CD8-positive, alpha-beta memory T cell (primary cell): Measurements from ENCODE around the gene HNRNPAB. TPM values are rescaled to one million over a fixed set of nuclear protein-coding genes. Genes with fewer than 3 reads are reported as not detected.
A peak's percentile ranks its signal among the peaks of the same experiment; 100 is the strongest.
"Not testable (repeated sequence)": the region's sequence is repeated elsewhere in the genome, so short reads cannot be mapped to it uniquely, and the experiment has no call there.

Experiments
- CTCF ChIA-PET: fragments of 350-600 bp; sonication (Branson Sonifier 250); formaldehyde crosslinking; loops from one replicate; lab custom pipeline; 2021; ENCODE audit warnings: antibody characterized with exemption; lab: Charles Lee
- POLR2A ChIA-PET: fragments of 350-600 bp; sonication (Branson Sonifier 250); formaldehyde crosslinking; loops from one replicate; lab custom pipeline; 2021; ENCODE audit warnings: antibody characterized with exemption; lab: Charles Lee
- DNase-seq, 5 donors: peaks; one replicate each; pipeline versions ENCODE4 v3.0.0 to v3.0.0-alpha.2; 2020 to 2022; ENCODE audit warnings: mixed read lengths in 1 of 5
- H3K27ac ChIP-seq: one replicate; pipeline ENCODE4 v1.7.0; 2013; ENCODE audit warnings: low read depth, mild to moderate bottlenecking, low read length, moderate library complexity
- H3K27me3 ChIP-seq: 2 replicates; pipeline ENCODE4 v1.7.0; 2013; ENCODE audit warnings: low read length, mild to moderate bottlenecking; ENCODE audit not compliant: insufficient read depth, poor library complexity, severe bottlenecking
- H3K36me3 ChIP-seq: 2 replicates; pipeline ENCODE4 v1.7.0; 2013; ENCODE audit warnings: mild to moderate bottlenecking, low read length, moderate library complexity; ENCODE audit not compliant: insufficient read depth
- H3K4me1 ChIP-seq: 2 replicates; pipeline ENCODE4 v1.7.0; 2013; ENCODE audit warnings: mild to moderate bottlenecking, low read length, moderate library complexity; ENCODE audit not compliant: insufficient read depth
- H3K4me3 ChIP-seq: 2 replicates; pipeline ENCODE4 v1.7.0; 2013; ENCODE audit warnings: mild to moderate bottlenecking, low read length
- H3K9me3 ChIP-seq: 2 replicates; pipeline ENCODE4 v1.7.0; 2013; ENCODE audit warnings: mild to moderate bottlenecking, low read length
- H3K27ac Mint-ChIP-seq, 8 donors: one replicate each; pipeline ENCODE4 v1.8.0; 2020 to 2021; ENCODE audit warnings: mixed read lengths in 8 of 8, mild to moderate bottlenecking in 6 of 8, inconsistent platforms in 3 of 8, moderate library complexity in 3 of 8
- H3K27me3 Mint-ChIP-seq, 2 donors: one replicate each; pipeline ENCODE4 v1.8.0; 2020 to 2021; ENCODE audit warnings: mixed read lengths in 2 of 2, mild to moderate bottlenecking in 1 of 2, moderate library complexity in 1 of 2
- H3K36me3 Mint-ChIP-seq, 3 donors: one replicate each; pipeline ENCODE4 v1.8.0; 2020 to 2021; ENCODE audit warnings: mixed read lengths in 3 of 3, inconsistent platforms in 1 of 3, mild to moderate bottlenecking in 1 of 3
- H3K4me1 Mint-ChIP-seq, 3 donors: one replicate each; pipeline ENCODE4 v1.8.0; 2020 to 2021; ENCODE audit warnings: mixed read lengths in 3 of 3, inconsistent platforms in 1 of 3, mild to moderate bottlenecking in 1 of 3
- H3K4me3 Mint-ChIP-seq, 7 donors: one replicate each; pipeline ENCODE4 v1.8.0; 2020 to 2021; ENCODE audit warnings: mixed read lengths in 7 of 7, mild to moderate bottlenecking in 6 of 7, moderate library complexity in 4 of 7, inconsistent platforms in 2 of 7
- H3K9me3 Mint-ChIP-seq, 5 donors: one replicate each; pipeline ENCODE4 v1.8.0; 2020 to 2022; ENCODE audit warnings: mixed read lengths in 5 of 5, mild to moderate bottlenecking in 3 of 5, moderate library complexity in 2 of 5, inconsistent platforms in 1 of 5
- polyA plus RNA-seq: library from polyadenylated mRNA; unstranded; fragments of 300-500 nt; fragmentation: Illumina TruSeq; gene quantifications from one replicate; pipeline ENCODE4 v1.2.3, GENCODE V29; 2021
- total RNA-seq, 2 experiments: library from RNA; stranded (reverse); gene quantifications; one replicate each; pipeline ENCODE4 v1.2.3, GENCODE V29; 2021

The HNRNPAB gene
- total and polyA plus RNA-seq, 3 experiments from 2014 or later: 80.5 to 673 (median 672) TPM

DNA sequence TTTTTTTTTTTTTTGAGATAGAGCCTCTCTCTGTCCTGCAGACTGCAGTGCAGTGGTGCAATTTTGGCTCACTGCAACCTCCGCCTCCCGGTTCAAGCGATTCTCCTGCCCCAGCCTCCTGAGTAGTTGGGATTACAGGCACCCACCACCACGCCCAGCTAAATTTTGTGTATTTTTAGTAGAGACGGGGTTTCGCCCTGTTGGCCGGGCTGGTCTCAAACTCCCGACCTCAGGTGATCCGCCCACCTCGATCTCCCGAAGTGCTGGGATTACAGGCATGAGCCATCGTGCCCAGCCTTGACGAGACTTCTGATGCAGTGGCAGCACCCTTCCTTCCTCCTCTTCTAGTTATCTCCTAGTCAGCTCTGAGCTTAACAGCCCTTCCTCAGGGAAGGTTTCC, 24.8 kb downstream of the HNRNPAB start:
- peaks cover 47% of the 10 kb centered on the region for H3K36me3 ChIP-seq
- H3K27ac Mint-ChIP-seq: peak overlapping the region in 4 of 8 donors; percentile 47 to 89 (median 86)

DNA sequence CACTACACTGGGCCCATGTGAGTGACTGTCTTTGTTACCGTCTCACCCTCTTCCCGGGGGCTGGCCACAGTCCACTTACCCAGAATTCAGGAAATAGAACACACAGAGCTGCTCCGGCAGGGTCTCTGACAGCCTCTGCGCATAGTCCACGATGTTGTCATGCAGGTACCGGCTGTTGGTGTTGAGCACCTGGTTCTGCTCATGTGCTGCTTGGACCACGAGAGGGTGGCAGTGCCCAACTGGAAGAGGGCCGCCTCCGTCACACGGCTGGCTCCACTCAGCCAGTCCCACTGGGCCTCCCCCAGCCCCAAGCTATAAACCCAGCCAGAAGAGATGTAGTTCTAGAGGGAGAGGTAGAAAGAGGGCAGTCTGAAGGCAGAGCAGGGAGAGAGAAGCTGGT, 25.5 kb downstream of the HNRNPAB start:
- no peak overlapping the region for H3K27ac ChIP-seq
- Mint-ChIP-seq H3K4me1 (peaks cover 52 to 75% (median 63%) of the 10 kb centered on the region in 3 donors), H3K9me3 (no peaks in the 10 kb centered on the region), H3K36me3 (peaks cover 6 to 67% (median 18%) of the 10 kb centered on the region in 3 donors), H3K27ac (peak overlapping the region in 5 of 8 donors; percentile 55 to 86 (median 57)), H3K4me3 (peak overlapping the region; percentile 28 to 94 (median 54)), H3K27me3 (no peaks in the 10 kb centered on the region)
- no peak for DNase-seq
- ChIA-PET CTCF (interaction anchor here (1.7 kb wide), 1 partner anchor 26 kb away, joined by 5 read pairs; the partner anchor contains the start of gene HNRNPAB), POLR2A (no interaction called here)
- peaks cover 43% of the 10 kb centered on the region for H3K4me1 ChIP-seq
- H3K9me3 ChIP-seq: no peaks in the 10 kb centered on the region
- H3K27me3 ChIP-seq: no peaks in the 10 kb centered on the region
- H3K4me3 ChIP-seq: no peak overlapping the region
- peaks cover 43% of the 10 kb centered on the region for H3K36me3 ChIP-seq

More for the DNA sequence above, 24.8 kb downstream of the HNRNPAB start:
- H3K27me3 ChIP-seq, H3K4me3 ChIP-seq, POLR2A ChIA-PET, H3K9me3 ChIP-seq, H3K27me3 Mint-ChIP-seq, H3K27ac ChIP-seq, DNase-seq, H3K9me3 Mint-ChIP-seq: not testable (repeated sequence)
- peaks cover 6 to 72% (median 18%) of the 10 kb centered on the region in 3 donors for H3K36me3 Mint-ChIP-seq
- CTCF ChIA-PET: interaction anchor here (1.7 kb wide), 1 partner anchor 25 kb away, joined by 5 read pairs; the partner anchor contains the start of gene HNRNPAB
- H3K4me3 Mint-ChIP-seq: peak overlapping the region in 6 of 7 donors; percentile 31 to 94 (median 43)
- H3K4me1 ChIP-seq: peaks cover 40% of the 10 kb centered on the region
- peaks cover 51 to 70% (median 61%) of the 10 kb centered on the region in 3 donors for H3K4me1 Mint-ChIP-seq

DNA sequence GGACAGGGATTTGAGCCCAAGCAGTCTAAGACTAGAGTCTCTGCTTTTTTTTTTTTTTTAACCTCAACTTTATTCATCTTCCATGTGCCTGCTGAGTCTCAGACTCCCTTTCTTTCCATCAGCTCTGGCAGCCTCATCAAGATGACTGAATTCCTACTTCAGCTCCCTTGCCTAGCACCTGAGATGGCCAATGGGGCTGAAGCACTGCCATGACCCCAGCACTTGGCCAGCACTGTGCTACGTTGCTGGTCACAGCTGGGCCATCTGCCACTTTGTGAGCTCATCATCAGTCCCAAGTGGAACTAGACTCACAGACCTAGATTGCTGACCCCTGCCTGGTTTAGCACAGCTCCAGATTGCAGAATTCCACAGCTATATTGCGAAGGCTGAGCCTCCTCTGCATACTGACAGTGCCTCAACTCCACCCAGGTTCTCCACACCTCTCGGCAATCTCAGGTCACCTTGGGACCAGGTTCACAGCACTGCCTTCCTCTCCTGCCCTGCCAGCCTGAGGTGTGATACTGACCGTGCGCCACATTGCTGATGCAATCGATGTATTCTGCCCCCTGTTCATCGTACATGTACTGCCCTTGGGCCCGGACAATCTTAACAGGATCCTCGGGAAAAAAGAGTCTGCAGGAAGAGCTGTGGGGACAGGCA, 26.7 kb downstream of the HNRNPAB start:
- peaks cover 43% of the 10 kb centered on the region for H3K36me3 ChIP-seq
- H3K4me1 ChIP-seq: peaks cover 45% of the 10 kb centered on the region
- H3K9me3 Mint-ChIP-seq: no peaks in the 10 kb centered on the region
- no peaks in the 10 kb centered on the region for H3K27me3 ChIP-seq
- H3K36me3 Mint-ChIP-seq: peaks cover 6 to 58% (median 18%) of the 10 kb centered on the region in 3 donors
- H3K4me3 Mint-ChIP-seq: peak overlapping the region; percentile 79 to 94 (median 85)
- CTCF ChIA-PET: interaction anchor here (0.9 to 1.7 kb wide), 3 partner anchors 13 to 324 kb away, joined by 3 to 6 read pairs (median 5); partner anchors contain the start of gene HNRNPAB
- POLR2A ChIA-PET: interaction anchor here (0.6 to 1.0 kb wide), 4 partner anchors 25 to 433 kb away, joined by 3 to 5 read pairs (median 4); partner anchors contain the start of genes HNRNPAB and NHP2
- H3K27me3 Mint-ChIP-seq: no peaks in the 10 kb centered on the region
- no peak for DNase-seq
- H3K4me3 ChIP-seq: peak overlapping the region; percentile 82
- H3K27ac ChIP-seq: peak overlapping the region; percentile 80
- H3K4me1 Mint-ChIP-seq: peaks cover 60 to 81% (median 62%) of the 10 kb centered on the region in 3 donors
- peak overlapping the region; percentile 35 to 91 (median 82) for H3K27ac Mint-ChIP-seq
- H3K9me3 ChIP-seq: no peaks in the 10 kb centered on the region

DNA sequence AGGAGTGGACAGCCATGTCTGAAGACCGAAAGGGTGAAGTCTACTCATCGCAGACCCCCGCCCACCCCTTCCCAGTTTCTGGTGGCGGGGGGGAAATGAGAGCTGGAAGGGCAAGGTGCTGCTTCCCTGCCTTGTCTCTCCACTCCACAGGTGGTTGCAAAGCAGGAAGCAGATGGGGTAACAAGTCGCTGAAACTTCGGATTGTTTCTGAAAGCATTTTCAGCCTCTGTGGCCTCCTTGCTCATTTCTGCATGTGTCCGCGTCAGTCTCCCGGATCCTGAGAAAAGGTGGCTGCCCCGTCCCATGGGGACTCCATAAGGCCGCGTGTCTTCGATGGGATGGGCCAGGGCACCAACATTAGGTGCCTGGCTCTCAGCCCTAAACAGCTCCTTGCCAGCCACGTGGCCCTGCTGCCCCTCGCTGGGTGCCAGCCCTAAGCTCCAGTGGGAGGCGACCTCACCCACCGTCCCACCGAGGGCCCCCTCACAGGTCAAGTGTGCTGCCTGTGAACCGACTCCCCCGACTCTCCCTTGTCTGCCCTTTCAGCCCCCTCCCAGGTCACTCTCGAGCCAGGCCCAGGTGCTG, 27.3 kb downstream of the HNRNPAB start:
- peaks cover 50% of the 10 kb centered on the region for H3K4me1 ChIP-seq
- Mint-ChIP-seq H3K9me3 (no peaks in the 10 kb centered on the region), H3K27me3 (no peaks in the 10 kb centered on the region), H3K4me1 (peaks cover 63 to 84% (median 64%) of the 10 kb centered on the region in 3 donors), H3K27ac (peak overlapping the region; percentile 35 to 91 (median 82)), H3K36me3 (peaks cover 6 to 53% (median 16%) of the 10 kb centered on the region in 3 donors), H3K4me3 (peak overlapping the region; percentile 79 to 94 (median 85))
- DNase-seq: no peak
- no peaks in the 10 kb centered on the region for H3K27me3 ChIP-seq
- peak overlapping the region; percentile 82 for H3K4me3 ChIP-seq
- peaks cover 43% of the 10 kb centered on the region for H3K36me3 ChIP-seq
- H3K27ac ChIP-seq: peak overlapping the region; percentile 80
- H3K9me3 ChIP-seq: no peaks in the 10 kb centered on the region
- POLR2A ChIA-PET: interaction anchor here (1.0 kb wide), 2 partner anchors 26 to 27 kb away, joined by 3 to 4 read pairs; partner anchors contain the start of gene HNRNPAB
- CTCF ChIA-PET: interaction anchor here (0.9 to 1.2 kb wide), 2 partner anchors 13 to 324 kb away, joined by 3 to 6 read pairs; no protein-coding TSS in a partner anchor

DNA sequence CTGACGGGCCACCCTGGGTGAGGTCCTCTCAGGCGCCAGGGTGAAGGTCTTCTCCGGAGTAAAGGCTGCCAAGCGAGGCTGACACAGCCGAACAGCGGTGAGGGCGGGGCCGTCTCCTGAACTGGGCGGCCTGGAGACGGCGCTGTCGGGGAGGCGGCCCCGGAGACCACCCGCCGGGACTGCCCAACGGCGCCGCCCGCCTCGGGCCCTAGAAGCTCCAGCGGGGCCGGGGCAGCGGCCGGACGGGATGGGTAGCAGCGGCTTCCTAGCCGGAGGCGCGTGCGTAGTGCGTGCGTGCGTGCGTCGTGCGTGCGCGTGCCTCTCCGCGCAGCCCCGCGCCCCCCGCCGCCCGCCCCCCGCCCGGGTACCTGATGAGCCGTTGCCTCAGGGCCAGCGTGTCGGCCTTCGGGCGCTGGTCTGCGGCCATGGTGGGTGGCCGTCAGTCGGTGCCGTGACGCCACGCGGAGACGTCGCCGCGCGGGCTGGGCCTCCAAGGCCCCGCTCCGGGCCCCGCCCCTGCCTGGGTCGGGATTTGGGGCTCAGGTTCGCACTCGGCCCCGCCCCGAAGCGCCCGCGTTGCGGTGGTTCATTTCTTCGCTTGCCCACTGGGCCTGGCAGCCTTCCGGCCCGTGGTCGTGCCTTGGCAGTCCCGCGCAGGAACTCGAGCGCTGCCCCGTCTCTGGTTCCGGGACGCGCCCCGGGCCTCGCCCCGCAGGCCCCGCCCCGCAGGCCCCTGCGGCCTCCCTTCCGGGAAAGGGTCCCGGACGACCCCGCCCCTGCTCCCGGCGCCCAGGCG, 28.0 kb downstream of the HNRNPAB start, which contains the start of gene PHYKPL:
TSS of gene PHYKPL (minus strand) at position 679 of the 796 bp plus-strand sequence. CDS start at position 427, 252 bp downstream.
- DNase-seq: peak; percentile 51 to 79 (median 62)
- peak within 1 kb of the TSS; percentile 82 for H3K4me3 ChIP-seq
- no peaks in the 10 kb centered on the region for H3K27me3 ChIP-seq
- Mint-ChIP-seq H3K27ac (peak within 1 kb of the TSS; percentile 79 to 95 (median 86)), H3K9me3 (no peaks in the 10 kb centered on the region), H3K4me3 (peak within 1 kb of the TSS; percentile 79 to 94 (median 85)), H3K36me3 (peaks cover 6 to 46% (median 10%) of the 10 kb centered on the region in 3 donors), H3K27me3 (no peaks in the 10 kb centered on the region), H3K4me1 (peaks cover 64 to 84% (median 64%) of the 10 kb centered on the region in 3 donors)
- H3K36me3 ChIP-seq: peaks cover 39% of the 10 kb centered on the region
- ChIA-PET POLR2A (interaction anchor here (1.0 kb wide), 1 partner anchor 28 kb away, joined by 4 read pairs; the partner anchor contains the start of gene HNRNPAB), CTCF (interaction anchor here (0.9 kb wide), 1 partner anchor 323 kb away, joined by 3 read pairs; no protein-coding TSS in a partner anchor)
- H3K27ac ChIP-seq: peak within 1 kb of the TSS; percentile 80
- peaks cover 57% of the 10 kb centered on the region for H3K4me1 ChIP-seq
- no peaks in the 10 kb centered on the region for H3K9me3 ChIP-seq

DNA sequence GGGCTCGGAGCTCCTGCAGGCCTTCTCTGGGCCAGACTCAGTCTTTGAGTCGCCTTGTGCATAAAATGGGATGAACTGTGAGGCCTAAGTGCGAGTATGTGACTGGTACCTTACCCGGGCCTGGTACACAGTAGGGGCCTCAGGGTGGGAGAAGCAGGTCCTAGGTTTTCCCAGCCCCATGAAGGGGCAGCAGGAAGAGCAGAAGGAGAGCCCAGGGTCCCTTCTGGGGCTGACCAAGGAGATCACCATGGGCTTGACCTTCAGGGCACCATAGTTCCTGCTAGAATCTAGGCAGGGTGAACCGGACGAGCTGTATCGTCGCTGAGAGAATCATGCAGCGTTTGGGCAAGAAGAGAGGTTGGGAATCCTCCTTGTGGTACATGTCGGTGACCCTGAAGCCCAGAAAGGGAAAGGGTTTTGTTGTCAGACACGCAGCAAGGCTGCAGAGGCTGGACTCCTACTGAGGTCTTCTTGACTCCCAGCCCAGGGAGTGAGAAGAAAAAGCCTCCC, 28.6 kb downstream of the HNRNPAB start:
- Histone ChIP-seq H3K27me3 (no peaks in the 10 kb centered on the region), H3K27ac (peak overlapping the region; percentile 80), H3K4me1 (peaks cover 63% of the 10 kb centered on the region), H3K36me3 (peaks cover 32% of the 10 kb centered on the region), H3K9me3 (no peaks in the 10 kb centered on the region), H3K4me3 (peak overlapping the region; percentile 82)
- POLR2A ChIA-PET: no interaction called here
- H3K4me1 Mint-ChIP-seq: peaks cover 64 to 84% (median 64%) of the 10 kb centered on the region in 3 donors
- peaks cover 2 to 40% (median 7%) of the 10 kb centered on the region in 3 donors for H3K36me3 Mint-ChIP-seq
- CTCF ChIA-PET: no interaction called here
- H3K9me3 Mint-ChIP-seq: no peaks in the 10 kb centered on the region
- DNase-seq: no peak
- H3K27ac Mint-ChIP-seq: peak overlapping the region; percentile 73 to 95 (median 80)
- H3K4me3 Mint-ChIP-seq: peak overlapping the region; percentile 69 to 94 (median 79)
- no peaks in the 10 kb centered on the region for H3K27me3 Mint-ChIP-seq
